ENCODE data around the gene KIAA1586. TPM values are rescaled to one million over a fixed set of nuclear protein-coding genes. Genes with fewer than 3 reads are reported as not detected.
"Not testable (repeated sequence)": the region's sequence is repeated elsewhere in the genome, so short reads cannot be mapped to it uniquely, and the experiment has no call there.

Gene KIAA1586
- total and polyA plus RNA-seq, 4 donors, result 17.1 to 59.4 (median 20.0) TPM

DNA sequence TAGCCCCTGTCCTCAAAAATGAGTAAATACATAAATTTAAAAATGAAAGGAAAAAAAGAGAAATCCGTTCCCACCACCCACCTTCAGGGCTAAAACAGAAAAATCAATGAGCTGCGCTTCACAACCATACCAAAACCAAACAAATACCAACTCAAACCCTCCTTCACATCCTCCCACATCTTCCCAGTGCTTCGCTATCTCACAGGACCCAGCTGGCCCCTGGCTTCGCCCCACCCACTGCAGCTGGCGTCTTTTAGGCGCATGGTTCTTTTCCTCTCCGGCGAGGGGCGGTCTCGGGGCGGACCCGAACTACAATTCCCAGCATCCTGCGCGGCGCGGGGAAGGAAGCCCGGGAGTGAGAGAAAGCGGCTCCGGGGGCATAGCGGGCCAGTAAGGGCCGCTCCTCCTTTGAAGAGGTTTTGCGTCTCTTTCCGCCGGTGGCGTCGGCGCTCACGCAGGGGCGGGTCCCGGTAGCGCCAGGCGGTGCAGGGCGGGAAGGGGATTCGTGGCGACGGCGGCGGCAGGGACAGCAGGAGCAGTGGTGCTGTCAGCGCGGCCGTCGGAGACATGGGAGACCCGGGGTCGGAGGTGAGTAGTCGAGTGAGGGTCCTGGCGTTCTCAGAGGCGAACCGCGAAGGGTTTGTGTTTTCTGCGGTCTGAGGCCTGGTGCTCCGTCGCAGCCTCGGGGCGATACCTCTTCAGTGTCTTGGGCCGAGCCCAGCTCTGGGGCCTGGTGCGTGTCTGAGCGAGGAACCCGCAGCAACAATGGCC, 43.4 kb downstream of the KIAA1586 start, which contains the start of gene ZNF451:
TSS of gene ZNF451 (plus strand) at position 502 of the 771 bp plus-strand sequence. CDS start at position 568, 66 bp downstream.
- Histone ChIP-seq H3K4me1 (ENCODE audit: control insufficient read depth, insufficient read depth, low read length) (no peaks in the 10 kb centered on the region), H3K9me3 (ENCODE audit: control insufficient read depth, insufficient read depth, low read length) (no peaks in the 10 kb centered on the region), H3K27me3 (ENCODE audit: control insufficient read depth, insufficient read depth, low read length) (no peaks in the 10 kb centered on the region), H3K27ac (ENCODE audit: low read depth, low read length) (peak within 1 kb of the TSS; percentile 88), H3K36me3 (ENCODE audit: control insufficient read depth, insufficient read depth, low read length) (no peaks in the 10 kb centered on the region), H3K4me3 (ENCODE audit: low read depth, low read length) (peak within 1 kb of the TSS; percentile 65)
- DNase-seq (ENCODE audit: low read depth in 4 of 6, low spot score in 6 of 6), result peak; percentile 87 to 99 (median 94)
- under 1% methylated on average over 41 of the region's 58 CpGs for WGBS (ENCODE audit: insufficient coverage)

- not testable (repeated sequence) for H3K27ac ChIP-seq (ENCODE audit: low read depth, low read length)
These were observed 44.1 kb downstream of the KIAA1586 start for GRCh38 chr6:57090458-57091067.

GRCh38 chr6:57091375-57091774, 44.9 kb downstream of the KIAA1586 start:
- H3K27me3 ChIP-seq (ENCODE audit: control insufficient read depth, insufficient read depth, low read length); H3K27ac ChIP-seq (ENCODE audit: low read depth, low read length); H3K9me3 ChIP-seq (ENCODE audit: control insufficient read depth, insufficient read depth, low read length); H3K36me3 ChIP-seq (ENCODE audit: control insufficient read depth, insufficient read depth, low read length); DNase-seq (ENCODE audit: low read depth in 4 of 6, low spot score in 6 of 6); H3K4me3 ChIP-seq (ENCODE audit: low read depth, low read length); H3K4me1 ChIP-seq (ENCODE audit: control insufficient read depth, insufficient read depth, low read length): not testable (repeated sequence)
- 79% methylated on average over 5 of the region's 7 CpGs for WGBS (ENCODE audit: insufficient coverage)

More at GRCh38 chr6:57090458-57091067, 44.1 kb downstream of the KIAA1586 start:
- H3K36me3 ChIP-seq (ENCODE audit: control insufficient read depth, insufficient read depth, low read length); DNase-seq (ENCODE audit: low read depth in 4 of 6, low spot score in 6 of 6); H3K9me3 ChIP-seq (ENCODE audit: control insufficient read depth, insufficient read depth, low read length); H3K4me3 ChIP-seq (ENCODE audit: low read depth, low read length); H3K4me1 ChIP-seq (ENCODE audit: control insufficient read depth, insufficient read depth, low read length); H3K27me3 ChIP-seq (ENCODE audit: control insufficient read depth, insufficient read depth, low read length): not testable (repeated sequence)
- no CpG with 5 or more reads among the region's 27 CpGs for WGBS (ENCODE audit: insufficient coverage)

GRCh38 chr6:57094689-57095088, 48.2 kb downstream of the KIAA1586 start:
- H3K9me3 ChIP-seq (ENCODE audit: control insufficient read depth, insufficient read depth, low read length), result no peaks in the 10 kb centered on the region
- no peaks in the 10 kb centered on the region for H3K4me1 ChIP-seq (ENCODE audit: control insufficient read depth, insufficient read depth, low read length)

GRCh38 chr6:57097596-57097995, 51.1 kb downstream of the KIAA1586 start:
- Histone ChIP-seq H3K4me1 (ENCODE audit: control insufficient read depth, insufficient read depth, low read length) (no peaks in the 10 kb centered on the region), H3K36me3 (ENCODE audit: control insufficient read depth, insufficient read depth, low read length) (peaks cover 15% of the 10 kb centered on the region)
- no CpG with 5 or more reads among the region's 1 CpG for WGBS (ENCODE audit: insufficient coverage)

More at GRCh38 chr6:57094689-57095088, 48.2 kb downstream of the KIAA1586 start:
- Histone ChIP-seq H3K4me3 (ENCODE audit: low read depth, low read length) (no peak overlapping the region), H3K27me3 (ENCODE audit: control insufficient read depth, insufficient read depth, low read length) (no peaks in the 10 kb centered on the region), H3K27ac (ENCODE audit: low read depth, low read length) (no peak overlapping the region), H3K36me3 (ENCODE audit: control insufficient read depth, insufficient read depth, low read length) (peaks cover 4% of the 10 kb centered on the region)
- no peak for DNase-seq (ENCODE audit: low read depth in 4 of 6, low spot score in 6 of 6)
- WGBS (ENCODE audit: insufficient coverage), result no CpG with 5 or more reads among the region's 1 CpG

GRCh38 chr6:57102976-57103375, 56.5 kb downstream of the KIAA1586 start:
- H3K4me3 ChIP-seq (ENCODE audit: low read depth, low read length), result no peak overlapping the region
- DNase-seq (ENCODE audit: low read depth in 4 of 6, low spot score in 6 of 6), result no peak
- WGBS (ENCODE audit: insufficient coverage), result no CpG with 5 or more reads among the region's 3 CpGs
- no peaks in the 10 kb centered on the region for H3K4me1 ChIP-seq (ENCODE audit: control insufficient read depth, insufficient read depth, low read length)
- H3K27me3 ChIP-seq (ENCODE audit: control insufficient read depth, insufficient read depth, low read length), result no peaks in the 10 kb centered on the region
- peaks cover 16% of the 10 kb centered on the region for H3K36me3 ChIP-seq (ENCODE audit: control insufficient read depth, insufficient read depth, low read length)
- no peaks in the 10 kb centered on the region for H3K9me3 ChIP-seq (ENCODE audit: control insufficient read depth, insufficient read depth, low read length)
- H3K27ac ChIP-seq (ENCODE audit: low read depth, low read length), result no peak overlapping the region

More at GRCh38 chr6:57097596-57097995, 51.1 kb downstream of the KIAA1586 start:
- H3K4me3 ChIP-seq (ENCODE audit: low read depth, low read length), result no peak overlapping the region
- DNase-seq (ENCODE audit: low read depth in 4 of 6, low spot score in 6 of 6), result no peak
- H3K27me3 ChIP-seq (ENCODE audit: control insufficient read depth, insufficient read depth, low read length), result no peaks in the 10 kb centered on the region
- H3K27ac ChIP-seq (ENCODE audit: low read depth, low read length), result no peak overlapping the region
- no peaks in the 10 kb centered on the region for H3K9me3 ChIP-seq (ENCODE audit: control insufficient read depth, insufficient read depth, low read length)

DNA sequence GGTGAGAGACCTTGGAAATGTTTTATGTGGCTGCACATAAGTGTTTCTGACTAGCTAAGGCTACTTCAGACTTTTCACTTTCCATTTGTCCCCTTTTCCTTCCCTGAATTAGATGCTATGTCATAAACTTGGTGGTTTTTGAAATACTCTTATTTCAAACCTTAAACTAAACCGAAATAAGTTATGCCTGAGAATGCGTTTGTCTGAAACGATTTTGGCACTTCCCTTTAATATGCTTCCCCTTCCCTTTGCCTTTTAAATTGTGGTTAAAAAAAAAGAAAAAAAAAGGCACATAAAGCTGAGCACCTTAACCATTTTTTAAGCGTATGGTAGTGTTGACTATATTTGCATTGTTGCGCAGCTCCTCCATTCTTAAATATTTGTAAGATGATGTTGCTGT, 57.8 kb downstream of the KIAA1586 start:
- H3K4me1 ChIP-seq (ENCODE audit: control insufficient read depth, insufficient read depth, low read length), result no peaks in the 10 kb centered on the region
- H3K27me3 ChIP-seq (ENCODE audit: control insufficient read depth, insufficient read depth, low read length), result no peaks in the 10 kb centered on the region
- peaks cover 16% of the 10 kb centered on the region for H3K36me3 ChIP-seq (ENCODE audit: control insufficient read depth, insufficient read depth, low read length)
- H3K4me3 ChIP-seq (ENCODE audit: low read depth, low read length), result no peak overlapping the region
- H3K9me3 ChIP-seq (ENCODE audit: control insufficient read depth, insufficient read depth, low read length), result no peaks in the 10 kb centered on the region
- WGBS (ENCODE audit: insufficient coverage), result no CpG with 5 or more reads among the region's 5 CpGs
- DNase-seq (ENCODE audit: low read depth in 4 of 6, low spot score in 6 of 6), result no peak
- H3K27ac ChIP-seq (ENCODE audit: low read depth, low read length), result no peak overlapping the region

Small RNA genes within 50 kb of the gene (small RNA-seq; reads per million reads assigned to genes)
- gene FTH1P15 (ENCODE audit: low replicate concordance), result not detected

Other genes with a start within 250 kb of the KIAA1586 start
- gene BEND6, start 91.6 kb upstream of the KIAA1586 start, total RNA-seq, result 10 to 100 TPM; 27.1 to 99.9 TPM
- 100 to 1,000 TPM in 1 of 2 donors, 10 to 100 TPM in 1; 64.8 to 106 TPM for gene BEND6, start 91.6 kb upstream of the KIAA1586 start, polyA plus RNA-seq (ENCODE audit: insufficient read length in 2 of 2)
- 100 to 1,000 TPM in 1 of 2 donors, 10 to 100 TPM in 1; 57.2 to 135 TPM for gene ZNF451, start 43.5 kb downstream of the KIAA1586 start, total RNA-seq
- gene ZNF451, start 43.5 kb downstream of the KIAA1586 start, polyA plus RNA-seq (ENCODE audit: insufficient read length in 2 of 2), result 10 to 100 TPM; 29.9 to 32.2 TPM
- 1 to 10 TPM; 2.8 to 6.0 TPM for gene BAG2, start 125.6 kb downstream of the KIAA1586 start, total RNA-seq
- gene BAG2, start 125.6 kb downstream of the KIAA1586 start, polyA plus RNA-seq (ENCODE audit: insufficient read length in 2 of 2), result 1 to 10 TPM; 4.1 to 4.2 TPM
- gene RAB23, start 175.6 kb downstream of the KIAA1586 start, total RNA-seq, result 10 to 100 TPM; 28.1 to 40.1 TPM
- gene RAB23, start 175.6 kb downstream of the KIAA1586 start, polyA plus RNA-seq (ENCODE audit: insufficient read length in 2 of 2), result 10 to 100 TPM; 18.2 to 20.2 TPM